ENCODE data around the gene PRDM13.
"Not testable (repeated sequence)": the region's sequence is repeated elsewhere in the genome, so short reads cannot be mapped to it uniquely, and the experiment has no call there.

Gene PRDM13

GRCh38 chr6:99604166-99605073 is 2.2 kb upstream of the PRDM13 start:
- DNase-seq, result no peak

GRCh38 chr6:99605074-99605734 is 1.4 kb upstream of the PRDM13 start:
- no peak for DNase-seq

- DNase-seq, result no peak
Measured at GRCh38 chr6:99605911-99606655, 550 bp upstream of the PRDM13 start.

- no peak for DNase-seq
Measured at GRCh38 chr6:99607416-99608036, 893 bp downstream of the PRDM13 start.

GRCh38 chr6:99608059-99608885 is 1.6 kb downstream of the PRDM13 start:
- DNase-seq, result no peak

- DNase-seq, result no peak
Measured at GRCh38 chr6:99608886-99609482, 2.4 kb downstream of the PRDM13 start.

- DNase-seq, result no peak
Measured at GRCh38 chr6:99609905-99610489, 3.4 kb downstream of the PRDM13 start.

GRCh38 chr6:99611148-99611547 is 4.5 kb downstream of the PRDM13 start:
- DNase-seq, result no peak

GRCh38 chr6:99612551-99613408 is 6.1 kb downstream of the PRDM13 start:
- no peak for DNase-seq

- no peak for DNase-seq
Measured at GRCh38 chr6:99613409-99613704, 6.7 kb downstream of the PRDM13 start.

GRCh38 chr6:99613705-99614429 is 7.2 kb downstream of the PRDM13 start:
- DNase-seq, result no peak

- DNase-seq, result no peak
Measured at GRCh38 chr6:99614430-99615186, 8.0 kb downstream of the PRDM13 start.

GRCh38 chr6:99617131-99617530 is 10.5 kb downstream of the PRDM13 start:
- no peak for DNase-seq

- DNase-seq, result no peak
Measured at GRCh38 chr6:99618649-99619408, 12.2 kb downstream of the PRDM13 start.

GRCh38 chr6:99619409-99619762 is 12.8 kb downstream of the PRDM13 start:
- DNase-seq, result no peak

GRCh38 chr6:99622044-99622443 is 15.4 kb downstream of the PRDM13 start:
- not testable (repeated sequence) for DNase-seq

GRCh38 chr6:99629293-99629692 is 22.7 kb downstream of the PRDM13 start:
- DNase-seq, result no peak

- DNase-seq, result no peak
Measured at GRCh38 chr6:99637629-99638028, 31.0 kb downstream of the PRDM13 start.

Measured in NCI-H2029 treated with DMSO at 0.1 percent for 48 hours (cell line).